Activated CD8-positive, alpha-beta memory T cell treated with anti-CD3 and anti-CD28 coated beads for 1 hour (primary cell): ENCODE results near the gene MS4A4E.
A peak's percentile ranks its signal among the peaks of the same experiment; 100 is the strongest.
"Not testable (repeated sequence)": the region's sequence is repeated elsewhere in the genome, so short reads cannot be mapped to it uniquely, and the experiment has no call there.

Source experiments
- DNase-seq, 2 donors: peaks; one replicate each; pipeline ENCODE4 v3.0.0-alpha.2; 2020; ENCODE audit warnings: low read depth in 1 of 2; ENCODE audit errors: extremely low read depth in 1 of 2

MS4A4E gene

DNA sequence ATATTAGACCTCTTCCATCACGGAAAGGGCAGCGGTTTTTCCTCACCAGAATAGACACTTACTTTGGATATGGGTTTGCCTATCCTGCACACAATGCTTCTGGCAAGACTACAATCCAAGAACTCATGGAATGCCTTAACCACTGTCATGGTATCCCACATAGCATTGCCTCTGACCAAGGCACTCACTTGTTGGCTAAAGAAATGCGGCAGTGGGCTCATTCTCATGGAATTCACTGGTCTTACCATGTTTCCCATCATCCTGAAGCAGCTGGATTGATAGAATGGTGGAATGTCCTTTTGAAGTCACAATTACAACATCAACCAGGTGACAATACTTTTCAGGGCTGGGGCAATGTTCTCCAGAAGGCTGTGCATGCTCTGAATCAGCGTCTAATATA, 20.8 kb downstream of the MS4A4E start:
- DNase-seq, result no peak

DNA sequence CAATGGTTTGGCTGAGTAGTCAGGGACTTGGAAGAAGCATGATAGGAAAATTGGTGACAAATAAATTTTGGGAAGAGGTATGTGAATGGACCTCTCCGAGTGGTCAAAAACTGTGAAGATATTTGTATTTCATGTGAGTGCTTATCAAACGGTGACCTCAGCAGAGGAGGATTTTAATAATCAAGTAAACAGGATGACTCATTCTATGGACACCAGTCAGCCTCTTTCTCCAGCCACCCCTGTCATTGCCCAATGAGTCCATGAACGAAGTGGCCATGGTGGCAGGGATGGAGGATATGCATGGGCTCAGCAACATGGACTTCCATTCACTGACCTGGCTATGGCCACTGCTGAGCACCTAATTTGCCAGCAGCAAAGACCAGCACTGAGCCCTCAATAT, 21.2 kb downstream of the MS4A4E start:
- no peak for DNase-seq

DNA sequence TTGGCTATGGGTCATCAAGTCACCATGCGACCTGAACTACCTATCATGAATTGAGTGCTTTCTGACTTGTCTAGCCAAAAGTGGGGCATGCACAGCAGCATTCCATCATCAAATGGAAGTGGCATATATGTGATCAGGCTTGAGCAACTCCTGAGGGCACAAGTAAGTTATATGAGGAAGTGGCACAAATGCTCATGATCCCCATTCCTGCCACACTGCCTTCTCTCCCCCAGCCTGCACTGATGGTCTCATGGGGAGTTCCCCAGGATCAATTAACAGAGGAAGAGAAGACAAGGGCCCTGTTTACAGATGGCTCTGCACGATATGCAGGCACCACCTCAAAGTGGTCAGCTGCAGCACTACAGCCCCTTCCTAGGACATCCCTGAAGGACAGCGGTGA, 21.8 kb downstream of the MS4A4E start:
- DNase-seq, result no peak

DNA sequence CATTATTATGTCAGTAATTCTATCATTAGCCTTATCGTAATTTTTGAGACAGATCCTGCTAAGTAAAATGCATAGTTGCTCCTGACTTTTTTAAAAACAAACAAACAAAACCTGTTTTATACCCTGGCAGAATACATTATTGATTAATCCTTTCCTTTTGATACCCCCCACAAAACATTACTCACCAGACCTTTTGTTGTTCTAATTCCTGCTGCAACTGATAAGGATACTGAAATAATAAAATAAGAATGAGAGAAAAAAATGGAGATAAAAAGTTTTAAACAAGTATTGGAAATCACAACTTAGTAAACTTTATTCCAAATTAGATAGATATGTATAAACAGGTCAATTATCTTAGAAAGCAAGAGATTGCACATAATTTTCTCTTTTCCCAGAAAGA, 28.6 kb downstream of the MS4A4E start:
- no peak for DNase-seq

DNA sequence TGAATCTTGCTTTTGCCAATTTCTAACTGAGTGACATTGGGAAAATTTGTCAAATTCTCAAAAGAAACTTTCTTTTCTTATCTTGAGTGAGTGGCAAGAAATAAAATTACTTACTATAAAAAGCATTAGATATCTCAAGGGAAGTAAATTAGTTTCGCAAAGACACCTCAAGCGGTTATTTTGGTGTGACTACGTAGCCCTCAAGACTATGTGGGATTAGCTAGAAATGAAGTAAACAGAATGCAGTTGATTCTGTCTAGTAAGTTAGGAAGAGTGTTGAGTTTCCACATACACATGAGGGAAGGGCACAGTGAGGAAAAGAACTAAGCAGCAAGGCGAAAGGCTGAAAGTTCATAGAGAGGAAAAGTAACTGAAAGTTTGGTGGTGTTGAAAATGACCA, 31.7 kb downstream of the MS4A4E start:
- no peak for DNase-seq

DNA sequence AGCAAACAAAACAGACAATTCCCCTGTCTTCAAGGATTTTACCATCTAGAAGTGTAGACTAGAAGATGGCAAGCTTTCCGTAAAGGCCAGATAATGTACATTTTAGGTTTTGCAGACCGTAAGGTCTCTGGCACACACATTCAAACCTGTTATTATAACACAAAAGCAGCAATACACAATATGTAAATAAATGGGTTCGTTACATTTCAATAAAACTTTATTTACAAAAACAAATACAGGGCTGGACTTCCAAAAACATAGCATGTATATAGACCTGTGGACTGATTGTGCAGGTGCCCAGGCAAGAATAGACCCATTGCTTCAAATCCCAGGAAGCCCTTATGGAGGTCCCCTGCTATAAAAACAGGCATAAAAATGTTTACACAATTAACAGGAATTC, 33.0 kb downstream of the MS4A4E start:
- no peak for DNase-seq

DNA sequence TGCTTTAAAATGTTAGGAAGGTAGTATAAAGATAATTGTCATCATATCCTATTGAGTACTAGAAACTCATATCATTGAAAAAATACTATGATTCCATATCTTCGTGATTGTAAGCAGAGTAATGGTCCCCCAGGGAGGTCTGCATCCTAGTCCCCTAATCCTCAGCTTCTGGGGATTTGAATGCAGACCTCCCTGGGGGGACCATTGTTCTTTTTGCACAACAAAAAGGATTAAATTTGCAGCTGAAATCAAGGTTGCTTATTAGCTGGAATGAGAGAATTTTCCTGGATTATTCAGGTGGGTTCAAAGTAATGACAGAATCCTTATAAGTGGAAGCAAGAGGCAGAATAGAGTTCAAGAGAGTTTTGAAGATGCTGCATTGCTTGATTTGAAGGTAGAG, 34.0 kb downstream of the MS4A4E start:
- no peak for DNase-seq

DNA sequence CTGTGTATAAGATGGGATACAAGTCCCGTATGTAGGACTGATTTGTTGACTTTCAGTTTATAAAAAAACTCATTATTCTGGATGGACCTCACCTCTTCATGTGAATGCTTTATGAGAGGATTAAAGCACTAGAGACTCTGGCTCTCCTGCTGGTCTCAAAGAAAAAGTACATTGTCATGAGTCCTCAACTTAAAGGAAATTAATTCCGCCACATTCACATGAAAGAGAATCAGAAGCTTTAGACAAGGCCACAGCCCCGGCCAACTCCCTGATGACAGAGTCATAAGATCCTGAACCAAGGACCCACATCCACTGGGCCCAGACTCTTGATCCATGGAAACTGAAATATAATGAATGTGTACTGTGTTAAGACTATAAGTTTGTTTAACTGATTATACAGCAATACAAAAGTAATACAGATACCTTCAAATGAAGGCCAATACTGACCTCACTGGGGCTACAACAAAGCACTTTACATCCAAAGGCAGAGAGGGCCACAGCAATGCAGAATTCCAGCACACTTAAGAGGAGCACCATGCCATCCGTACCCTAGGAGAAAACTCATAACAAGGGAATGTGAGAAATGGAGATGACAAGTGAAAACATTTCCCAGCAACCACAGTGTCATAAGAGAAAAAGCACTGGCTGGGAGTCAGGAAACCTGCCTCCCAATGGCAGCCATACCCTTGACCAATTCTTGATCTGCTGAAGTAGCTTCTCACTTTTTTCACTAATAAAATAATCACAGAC, 34.6 kb downstream of the MS4A4E start:
- no peak for DNase-seq

DNA sequence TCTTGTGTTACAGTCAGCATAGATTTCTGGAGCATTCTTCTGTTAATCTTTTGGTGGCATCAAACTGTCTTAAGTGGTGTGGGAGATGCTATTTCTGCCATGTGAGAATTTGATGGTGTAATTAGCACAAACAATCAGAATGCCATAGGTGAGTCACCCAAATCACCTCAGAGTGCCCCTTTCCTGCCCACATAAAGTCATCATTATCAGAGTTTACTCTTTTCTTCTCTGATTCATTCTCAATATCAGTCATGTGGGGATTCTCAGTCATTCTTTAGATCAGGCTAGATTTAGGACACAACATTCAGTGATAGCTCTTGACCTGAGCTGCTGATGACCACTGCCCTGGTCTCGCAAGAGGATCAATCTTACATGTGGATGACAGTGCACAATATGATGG, 36.3 kb downstream of the MS4A4E start:
- no peak for DNase-seq

DNA sequence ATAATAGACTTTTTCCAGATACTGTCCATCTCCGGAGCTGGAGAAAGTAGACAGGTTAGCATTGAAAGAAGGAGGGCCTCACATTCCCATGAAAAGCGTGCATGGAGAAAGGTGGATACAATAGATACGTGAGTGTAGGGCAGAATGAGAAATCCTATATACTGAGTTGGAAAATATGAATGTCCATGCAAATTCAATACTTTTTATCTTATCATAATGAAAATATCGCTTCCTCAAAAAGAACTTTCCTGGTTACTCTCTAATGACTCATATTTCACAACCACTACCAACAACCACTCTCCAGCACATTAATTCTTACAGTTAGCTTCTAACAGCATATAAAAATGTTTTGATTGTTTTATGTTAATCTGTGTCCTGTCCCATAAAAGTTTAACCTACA, 38.0 kb downstream of the MS4A4E start:
- DNase-seq, result no peak

DNA sequence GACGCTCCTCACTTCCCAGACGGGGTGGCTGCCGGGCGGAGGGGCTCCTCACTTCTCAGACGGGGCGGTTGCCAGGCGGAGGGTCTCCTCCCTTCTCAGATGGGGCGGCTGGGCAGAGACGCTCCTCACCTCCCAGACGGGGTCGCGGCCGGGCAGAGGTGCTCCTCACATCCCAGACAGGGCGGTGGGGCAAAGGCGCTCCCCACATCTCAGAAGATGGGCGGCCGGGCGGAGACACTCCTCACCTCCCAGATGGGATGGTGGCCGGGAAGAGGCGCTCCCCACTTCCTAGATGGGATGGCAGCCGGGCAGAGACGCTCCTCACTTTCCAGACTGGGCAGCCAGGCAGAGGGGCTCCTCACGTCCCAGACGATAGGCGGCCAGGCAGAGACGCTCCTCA, 41.6 kb downstream of the MS4A4E start:
- DNase-seq, result not testable (repeated sequence)

DNA sequence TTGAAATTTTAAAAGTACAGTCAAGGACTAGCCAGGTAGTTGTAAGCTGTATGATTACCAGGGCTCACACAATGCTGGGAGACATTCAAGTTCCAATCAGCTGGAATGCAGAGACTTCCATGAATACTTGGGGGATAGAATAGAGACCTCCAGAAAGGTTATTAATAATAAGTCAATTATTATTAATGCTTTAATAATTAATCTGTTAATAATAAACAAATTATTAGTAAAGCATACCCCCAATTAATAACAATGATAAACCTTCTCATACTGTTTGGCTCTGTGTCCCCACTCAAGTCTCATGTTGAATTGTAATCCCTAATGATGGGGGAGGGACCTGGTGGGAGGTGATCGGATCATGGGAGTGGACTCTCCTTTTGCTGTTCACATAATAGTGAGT, 45.5 kb downstream of the MS4A4E start:
- DNase-seq, result no peak

DNA sequence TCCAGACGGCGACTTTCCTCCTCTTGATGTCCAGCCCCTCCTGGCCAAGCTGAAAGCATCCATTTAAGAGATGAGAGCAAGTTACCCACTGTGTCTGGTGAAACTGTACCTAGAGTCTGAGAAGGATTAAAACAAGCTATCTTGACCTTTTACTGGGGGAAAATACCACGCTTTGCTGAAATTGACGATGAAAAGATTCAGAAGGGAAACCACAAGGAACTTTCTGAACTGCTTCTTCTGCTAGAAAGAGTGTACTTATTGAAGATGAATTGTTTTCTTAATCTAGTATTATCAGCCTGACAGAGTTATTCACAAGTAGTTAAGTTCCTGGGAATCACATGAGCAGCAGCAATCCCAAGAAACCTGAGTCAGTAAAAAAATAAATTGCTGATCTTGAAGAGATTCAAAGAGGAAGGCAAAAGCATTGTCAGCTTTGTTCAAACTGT, 47.0 kb downstream of the MS4A4E start:
- DNase-seq, result no peak

DNA sequence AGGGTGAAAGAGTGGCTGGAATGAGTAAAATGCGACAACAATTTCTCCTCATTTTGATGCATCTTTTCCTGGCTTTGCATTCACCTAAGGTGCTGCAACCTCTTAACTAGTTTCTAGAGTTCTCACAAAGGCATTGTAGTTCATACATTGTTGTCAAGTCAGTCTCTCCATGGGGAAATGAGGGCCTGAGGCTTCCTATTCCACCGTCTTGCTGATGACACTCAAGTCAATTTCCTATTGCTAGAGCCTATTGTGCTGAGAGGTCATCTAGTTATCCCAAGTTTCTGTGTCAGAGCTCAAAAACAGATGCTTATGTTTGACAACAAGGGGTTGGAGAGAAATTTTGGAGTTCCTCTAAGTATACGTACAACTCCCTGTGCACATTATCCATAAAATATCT, 48.4 kb downstream of the MS4A4E start:
- DNase-seq, result no peak

DNA sequence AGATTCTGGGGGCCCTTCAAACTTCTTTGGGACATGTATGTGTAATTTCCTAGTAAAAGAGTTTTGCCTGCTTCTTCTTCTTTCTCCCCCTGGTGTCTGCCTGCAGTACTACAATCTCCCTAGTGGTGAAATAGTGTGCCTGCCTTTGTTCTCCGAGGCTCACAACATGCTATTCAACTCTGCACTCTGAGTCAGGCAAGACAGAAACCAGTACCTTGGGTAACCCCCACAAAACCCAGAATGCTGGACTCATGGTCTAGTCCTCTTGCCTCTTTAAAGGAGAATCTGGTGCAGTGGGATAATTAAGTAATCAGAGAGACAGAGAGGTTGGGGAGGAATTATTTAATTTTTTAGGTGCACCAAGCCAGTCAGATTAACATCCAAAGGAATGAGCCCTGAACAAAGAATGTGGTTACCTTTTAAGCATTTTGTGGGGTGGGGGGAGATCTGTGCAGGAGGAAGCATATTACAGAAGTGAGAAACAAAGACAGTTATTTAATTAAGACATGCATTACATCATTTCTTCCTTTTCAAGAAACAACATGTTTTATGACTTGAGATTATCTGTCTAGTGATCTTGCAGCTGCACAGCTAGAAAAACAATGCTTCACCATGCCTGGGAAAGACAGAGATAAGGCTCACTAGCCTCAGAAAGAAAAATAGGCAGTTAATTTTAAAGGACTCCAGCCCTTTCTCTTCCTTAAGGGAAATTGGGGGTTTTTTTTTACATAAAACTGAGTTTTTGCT, 49.1 kb downstream of the MS4A4E start:
- peak; percentile 3 to 28 for DNase-seq

DNA sequence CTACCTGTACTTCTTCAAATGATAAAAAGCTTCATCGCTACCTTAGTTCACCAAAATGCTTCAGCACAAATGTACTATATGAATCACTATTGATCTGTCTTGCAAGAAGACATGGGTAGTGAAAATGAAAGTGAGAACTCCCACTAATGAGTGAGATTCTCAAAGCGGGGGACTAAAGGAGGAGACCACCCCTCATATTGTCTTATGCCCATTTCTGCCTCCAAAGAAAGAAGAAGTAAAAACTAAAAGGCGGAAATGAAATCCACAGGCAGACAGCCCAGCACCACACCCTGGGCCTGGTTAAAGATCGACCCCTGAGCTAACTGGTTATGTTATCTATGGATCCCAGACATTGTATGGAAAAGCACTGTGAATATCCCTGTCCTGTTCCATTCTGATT, 50.4 kb downstream of the MS4A4E start:
- DNase-seq, result not testable (repeated sequence)

DNA sequence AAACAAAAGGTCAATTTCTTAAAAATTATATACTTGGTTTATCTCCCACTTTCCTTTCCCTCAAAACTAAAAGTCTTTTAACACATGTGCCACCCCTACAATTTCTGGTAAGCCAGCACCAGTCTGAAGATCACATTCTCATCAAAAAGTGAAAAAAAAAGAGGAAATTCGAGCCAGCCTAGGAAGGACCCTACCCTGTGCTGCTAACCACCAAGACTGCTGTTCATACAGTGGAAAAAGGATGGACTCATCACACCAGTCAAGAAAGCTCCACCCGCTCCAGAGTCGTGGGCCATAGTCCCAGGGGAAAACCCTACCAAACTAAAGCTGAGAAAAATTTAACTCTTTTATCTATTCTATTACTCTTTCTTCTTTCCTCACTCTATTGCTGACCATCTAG, 54.5 kb downstream of the MS4A4E start:
- not testable (repeated sequence) for DNase-seq

DNA sequence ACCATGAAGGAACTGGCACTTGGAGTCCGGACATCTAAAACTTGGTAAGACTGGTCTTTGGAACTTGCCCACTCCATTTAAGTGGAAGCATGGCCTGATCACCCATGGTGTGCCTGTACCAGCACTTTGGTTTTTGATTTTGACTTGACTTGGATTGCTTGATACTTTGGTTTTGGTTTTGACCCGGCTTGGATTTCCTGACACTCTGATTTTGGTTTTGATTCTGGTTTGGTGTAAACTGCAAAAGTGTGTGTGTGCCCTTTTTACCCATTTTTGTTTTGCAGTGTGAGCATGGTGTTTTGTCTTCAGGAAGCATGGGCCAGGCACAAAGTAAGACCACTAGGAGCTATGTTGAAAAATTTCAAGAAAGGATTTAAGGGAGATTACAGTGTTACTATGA, 56.8 kb downstream of the MS4A4E start:
- DNase-seq, result not testable (repeated sequence)

DNA sequence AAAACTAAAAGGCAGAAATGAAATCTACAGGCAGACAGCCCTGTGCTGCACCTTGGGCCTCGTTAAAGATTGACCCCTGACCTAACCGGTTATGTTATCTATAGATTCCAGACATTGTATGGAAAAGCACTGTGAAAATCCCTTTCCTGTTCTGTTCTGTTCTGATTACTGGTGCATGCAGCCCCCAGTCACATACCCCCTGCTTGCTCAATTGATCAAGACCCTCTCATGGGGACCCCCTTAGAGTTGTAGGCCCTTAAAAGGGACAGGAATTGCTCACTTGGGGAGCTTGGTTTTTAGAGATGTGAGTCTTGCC, 57.5 kb downstream of the MS4A4E start:
- not testable (repeated sequence) for DNase-seq

DNA sequence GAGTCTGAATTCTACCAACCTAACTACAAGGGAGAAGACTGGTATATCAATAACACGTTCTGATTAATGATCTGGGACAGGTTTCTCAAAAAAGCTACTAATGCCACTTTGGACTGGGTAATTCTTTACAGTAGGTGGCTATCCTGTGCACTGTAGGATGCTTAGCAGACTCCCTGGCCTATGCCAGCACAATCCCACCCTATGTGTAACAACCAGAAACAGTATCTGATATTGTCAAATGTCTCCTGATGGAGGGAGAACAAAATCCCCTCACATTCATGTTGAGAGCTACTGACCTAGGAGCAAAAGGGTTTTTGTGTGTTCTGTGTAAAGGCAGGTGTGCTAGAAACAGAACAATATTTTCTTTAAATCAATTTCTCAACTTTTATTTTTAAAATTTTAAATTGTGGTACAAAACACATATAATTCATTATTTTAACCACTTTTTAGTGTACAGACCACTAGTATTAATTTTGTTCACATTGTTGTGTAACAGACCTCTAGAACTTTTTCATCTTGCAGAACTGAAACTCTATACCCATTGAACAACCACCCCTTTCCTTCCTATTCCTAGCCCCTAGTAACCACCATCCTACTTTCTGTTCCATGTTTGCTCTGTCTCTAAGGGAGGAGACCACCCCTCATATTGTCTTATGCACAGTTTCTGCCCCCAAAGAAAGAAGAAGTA, 58.0 kb downstream of the MS4A4E start:
- DNase-seq, result no peak

DNA sequence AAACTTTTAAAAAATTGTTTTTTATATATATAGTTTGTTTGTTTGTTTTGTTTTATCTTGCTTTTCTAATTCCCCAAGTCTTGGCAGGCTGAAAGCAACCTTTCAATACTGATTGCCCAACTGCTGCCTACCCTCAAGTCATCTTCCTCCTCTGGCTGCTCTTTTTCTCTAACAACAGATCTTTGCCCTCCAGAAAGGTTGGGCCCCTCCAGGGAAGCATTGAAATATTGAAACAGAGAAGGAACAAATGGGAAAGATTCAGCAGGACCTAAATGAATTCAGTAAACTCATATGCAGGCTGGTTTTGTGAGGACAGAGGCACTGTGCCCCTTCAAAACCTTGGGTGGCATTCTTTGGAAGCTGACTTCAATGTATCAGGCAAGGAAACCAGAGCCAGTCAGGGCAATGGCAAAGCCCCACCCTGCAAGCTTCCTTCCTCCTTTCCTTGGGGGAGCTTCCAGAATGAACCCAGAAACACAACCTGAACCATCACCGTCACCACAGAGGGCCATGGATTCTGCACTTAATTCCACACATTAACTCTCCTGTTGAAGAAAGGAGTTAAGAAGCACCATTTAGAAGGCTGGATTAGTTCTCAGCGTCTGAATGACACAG, 59.2 kb downstream of the MS4A4E start:
- DNase-seq, result no peak
